A549 (cell line): ENCODE results near the gene GALNT3.

ENCODE experiments used
- BHLHE40 ChIP-seq: IDR thresholded peaks from 2 replicates; pipeline ENCODE4 v1.6.1; 2012; ENCODE audit warnings: low read depth, low read length, inconsistent platforms
- CTCF ChIP-seq: fragments of >200 bp; sonication (Bioruptor Twin); formaldehyde crosslinking; IDR thresholded peaks from 3 replicates; pipeline ENCODE4 v1.5.1; 2016
- HMGXB4 ChIP-seq: fragments of 250-450 bp; sonication (Bioruptor Pico); IDR thresholded peaks from 2 replicates; pipeline ENCODE4 v1.5.0; 2021; ENCODE audit warnings: mild to moderate bottlenecking, moderate library complexity, borderline replicate concordance
- HOXB13 ChIP-seq: fragments of 250-450 bp; sonication (Bioruptor Pico); IDR thresholded peaks from 2 replicates; pipeline ENCODE4 v1.5.0; 2020; ENCODE audit warnings: low read depth, mild to moderate bottlenecking, moderate library complexity
- JUN ChIP-seq, 2 experiments: fragments of >200 bp; sonication (Bioruptor Twin); formaldehyde crosslinking; IDR thresholded peaks; 2 replicates in 1 of 2; 3 replicates in 1 of 2; pipeline ENCODE4 v1.6.1; 2016 to 2017
- MAFK ChIP-seq: fragments of 450-650 bp; IDR thresholded peaks from 2 replicates; pipeline ENCODE4 v1.6.1; 2014; ENCODE audit not compliant: partially characterized antibody
- MAX ChIP-seq: IDR thresholded peaks from 2 replicates; pipeline ENCODE4 v1.6.1; 2012
- POLR2A ChIP-seq: IDR thresholded peaks from 2 replicates; pipeline ENCODE4 v1.6.1; 2012; ENCODE audit warnings: mild to moderate bottlenecking, low read length
- POLR2AphosphoS2 ChIP-seq: conservative IDR thresholded peaks from 2 replicates; pipeline ENCODE4 v1.6.1; 2012; ENCODE audit warnings: low read length, improper control_type of control experiment, inconsistent platforms
- RAD21 ChIP-seq, 2 experiments: fragments of >200 bp in 1 of 2; sonication (Bioruptor Twin) in 1 of 2; formaldehyde crosslinking in 1 of 2; IDR thresholded peaks in 1 of 2; conservative IDR thresholded peaks in 1 of 2; 2 replicates in 1 of 2; 3 replicates in 1 of 2; pipeline ENCODE4 v1.6.1; 2012 to 2018; ENCODE audit warnings: inconsistent platforms in 1 of 2
- RCOR1 ChIP-seq: fragments of 150-350 bp; IDR thresholded peaks from 2 replicates; pipeline ENCODE4 v1.6.1; 2014; ENCODE audit warnings: antibody characterized with exemption, low read length, low read depth
- RNF2 ChIP-seq: fragments of 200-600 bp; sonication (generic); IDR thresholded peaks from 2 replicates; pipeline ENCODE4 v1.6.1; 2016; ENCODE audit warnings: low read depth, mild to moderate bottlenecking, antibody characterized with exemption, moderate library complexity, borderline replicate concordance
- SMC3 ChIP-seq: fragments of >200 bp; sonication (Bioruptor Twin); formaldehyde crosslinking; IDR thresholded peaks from 3 replicates; pipeline ENCODE4 v1.6.1; 2018; ENCODE audit warnings: inconsistent platforms

DNA sequence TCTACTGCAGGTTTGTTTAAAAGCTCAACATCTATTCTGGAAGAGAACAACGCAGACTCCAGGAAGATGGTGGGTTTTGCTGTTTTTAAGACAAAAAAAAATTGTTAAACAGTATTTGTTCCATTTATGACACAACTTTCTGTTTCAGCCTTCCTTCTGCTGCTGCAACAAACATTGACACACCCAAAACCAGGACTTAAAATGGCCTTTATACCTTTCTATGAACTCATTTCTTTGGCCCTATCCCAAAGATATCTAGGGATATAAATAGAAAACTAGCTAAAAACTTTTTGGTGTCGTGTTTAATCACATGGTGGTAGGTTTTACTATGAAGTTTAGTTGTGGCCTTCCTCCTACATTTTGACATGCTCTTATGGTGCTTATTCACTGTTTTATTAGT lies 964 bp upstream of the GALNT3 start:
- no peak for TF ChIP-seq MAX
- TF ChIP-seq CTCF, result no peak
- no peak for TF ChIP-seq RNF2
- no peak for TF ChIP-seq RAD21 (conservative IDR thresholded peaks at IDR 0.05 in 1 of 2, IDR thresholded peaks at IDR 0.05 in 1 of 2)
- no peak for TF ChIP-seq RCOR1
- no peak for TF ChIP-seq HMGXB4 (CRISPR knock-in tag)
- TF ChIP-seq POLR2A, result no peak
- TF ChIP-seq HOXB13 (CRISPR knock-in tag), result no peak
- no peak for TF ChIP-seq SMC3
- no peak for TF ChIP-seq POLR2AphosphoS2
- no peak for TF ChIP-seq BHLHE40
- no peak for TF ChIP-seq JUN (IDR thresholded peaks at IDR 0.05)
- TF ChIP-seq MAFK, result no peak
